ENCODE measurements around the gene KIAA0319L.

Gene KIAA0319L

DNA sequence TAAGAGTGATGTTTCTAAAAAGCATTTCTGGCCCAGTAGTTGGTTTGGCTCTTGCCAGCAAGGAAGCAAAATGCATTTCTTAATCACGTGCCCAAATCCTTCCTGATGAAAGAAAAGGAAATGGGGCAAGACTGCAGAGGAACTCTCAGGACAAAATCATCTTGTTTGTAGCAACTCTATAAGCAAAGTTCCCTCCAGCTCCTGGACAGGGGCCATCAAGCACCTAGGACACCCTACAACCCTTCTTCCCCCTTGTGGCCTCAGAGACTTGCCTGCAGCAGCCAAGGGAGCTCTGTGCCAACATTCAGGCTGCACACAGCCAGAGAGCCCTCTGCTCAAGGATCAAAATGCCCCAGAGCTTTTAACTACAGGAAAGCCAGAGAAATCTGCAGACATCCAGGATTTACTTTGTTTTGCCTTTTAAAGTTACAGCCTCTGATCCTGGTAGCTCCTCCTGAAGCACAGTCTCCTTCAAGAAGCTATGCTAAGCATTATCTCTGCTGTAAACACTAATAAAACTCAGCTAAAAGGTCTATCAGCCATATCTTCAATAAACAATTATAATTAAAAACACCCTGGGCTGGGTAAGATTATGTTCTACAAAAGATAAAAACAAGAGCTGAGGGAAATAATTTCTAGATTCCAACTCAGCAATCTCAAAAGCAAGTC is 105.0 kb downstream of the KIAA0319L start:
- Histone ChIP-seq H2AFZ (ENCODE audit: low read depth, low read length) (no peak overlapping the region), H4K20me1 (ENCODE audit: insufficient read depth, low read length) (no peaks in the 10 kb centered on the region), H3K4me2 (ENCODE audit: insufficient read depth, low read length) (no peak overlapping the region), H3K4me3 (ENCODE audit: low read depth in 1 of 2, low read length in 2 of 2) (no peak overlapping the region), H3K27me3 (ENCODE audit: insufficient read depth, low read length, poor library complexity) (no peaks in the 10 kb centered on the region), H3K9ac (ENCODE audit: low read depth, low read length) (no peak overlapping the region), H3K27ac (ENCODE audit: low read length) (no peak overlapping the region), H3K36me3 (ENCODE audit: insufficient read depth, low read length) (peaks cover 53% of the 10 kb centered on the region), H3K4me1 (ENCODE audit: insufficient read depth, low read length) (no peaks in the 10 kb centered on the region), H3K9me3 (ENCODE audit: insufficient read depth, low read length, severe bottlenecking) (no peaks in the 10 kb centered on the region), H3K79me2 (ENCODE audit: insufficient read depth, low read length) (no peaks in the 10 kb centered on the region)
- TF ChIP-seq EZH2 (IDR thresholded peaks at IDR 0.05; ENCODE audit: borderline replicate concordance, low read depth, low read length, severe bottlenecking): no peak
- TF ChIP-seq, protein P1, sequence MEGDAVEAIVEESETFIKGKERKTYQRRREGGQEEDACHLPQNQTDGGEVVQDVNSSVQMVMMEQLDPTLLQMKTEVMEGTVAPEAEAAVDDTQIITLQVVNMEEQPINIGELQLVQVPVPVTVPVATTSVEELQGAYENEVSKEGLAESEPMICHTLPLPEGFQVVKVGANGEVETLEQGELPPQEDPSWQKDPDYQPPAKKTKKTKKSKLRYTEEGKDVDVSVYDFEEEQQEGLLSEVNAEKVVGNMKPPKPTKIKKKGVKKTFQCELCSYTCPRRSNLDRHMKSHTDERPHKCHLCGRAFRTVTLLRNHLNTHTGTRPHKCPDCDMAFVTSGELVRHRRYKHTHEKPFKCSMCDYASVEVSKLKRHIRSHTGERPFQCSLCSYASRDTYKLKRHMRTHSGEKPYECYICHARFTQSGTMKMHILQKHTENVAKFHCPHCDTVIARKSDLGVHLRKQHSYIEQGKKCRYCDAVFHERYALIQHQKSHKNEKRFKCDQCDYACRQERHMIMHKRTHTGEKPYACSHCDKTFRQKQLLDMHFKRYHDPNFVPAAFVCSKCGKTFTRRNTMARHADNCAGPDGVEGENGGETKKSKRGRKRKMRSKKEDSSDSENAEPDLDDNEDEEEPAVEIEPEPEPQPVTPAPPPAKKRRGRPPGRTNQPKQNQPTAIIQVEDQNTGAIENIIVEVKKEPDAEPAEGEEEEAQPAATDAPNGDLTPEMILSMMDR (IDR thresholded peaks at IDR 0.05; ENCODE audit: borderline replicate concordance, extremely low read depth, low read length, poor library complexity, severe bottlenecking): no peak
- ATAC-seq (ENCODE audit: insufficient read depth, low read depth): no peak
- no peak for DNase-seq

DNA sequence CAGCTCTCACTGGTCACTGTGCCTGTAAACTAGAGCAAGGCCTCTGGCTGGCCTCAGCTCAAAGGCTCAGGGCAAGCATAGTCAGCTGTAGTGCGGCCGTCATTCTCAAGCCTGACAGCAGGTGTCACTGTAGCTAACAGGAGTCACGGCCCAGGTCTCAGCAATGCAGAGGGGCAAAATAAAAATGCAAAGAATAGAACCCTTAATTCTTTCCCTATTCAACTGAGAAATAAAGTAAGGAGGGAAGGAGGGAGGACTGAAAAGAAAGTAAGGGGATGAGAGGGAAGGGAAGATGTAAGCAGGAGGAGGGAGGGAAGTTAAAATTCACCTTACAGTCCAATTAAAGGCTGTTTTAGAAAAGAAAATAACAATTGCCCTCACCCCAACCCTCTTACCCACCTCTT is 106.1 kb downstream of the KIAA0319L start:
- no peaks in the 10 kb centered on the region for H3K4me1 ChIP-seq (ENCODE audit: insufficient read depth, low read length)
- no peaks in the 10 kb centered on the region for H4K20me1 ChIP-seq (ENCODE audit: insufficient read depth, low read length)
- TF ChIP-seq EZH2 (IDR thresholded peaks at IDR 0.05; ENCODE audit: borderline replicate concordance, low read depth, low read length, severe bottlenecking): no peak
- TF ChIP-seq, protein P1 (IDR thresholded peaks at IDR 0.05; ENCODE audit: borderline replicate concordance, extremely low read depth, low read length, poor library complexity, severe bottlenecking): peak; percentile 96
- no peak overlapping the region for H3K27ac ChIP-seq (ENCODE audit: low read length)
- H3K27me3 ChIP-seq (ENCODE audit: insufficient read depth, low read length, poor library complexity): no peaks in the 10 kb centered on the region
- no peak overlapping the region for H3K9ac ChIP-seq (ENCODE audit: low read depth, low read length)
- no peaks in the 10 kb centered on the region for H3K9me3 ChIP-seq (ENCODE audit: insufficient read depth, low read length, severe bottlenecking)
- H3K36me3 ChIP-seq (ENCODE audit: insufficient read depth, low read length): peaks cover 53% of the 10 kb centered on the region
- H2AFZ ChIP-seq (ENCODE audit: low read depth, low read length): no peak overlapping the region
- no peak overlapping the region for H3K4me3 ChIP-seq (ENCODE audit: low read depth in 1 of 2, low read length in 2 of 2)
- ATAC-seq (ENCODE audit: insufficient read depth, low read depth) (peak; percentile 98), DNase-seq (peak; percentile 78)
- H3K79me2 ChIP-seq (ENCODE audit: insufficient read depth, low read length): no peaks in the 10 kb centered on the region
- no peak overlapping the region for H3K4me2 ChIP-seq (ENCODE audit: insufficient read depth, low read length)

DNA sequence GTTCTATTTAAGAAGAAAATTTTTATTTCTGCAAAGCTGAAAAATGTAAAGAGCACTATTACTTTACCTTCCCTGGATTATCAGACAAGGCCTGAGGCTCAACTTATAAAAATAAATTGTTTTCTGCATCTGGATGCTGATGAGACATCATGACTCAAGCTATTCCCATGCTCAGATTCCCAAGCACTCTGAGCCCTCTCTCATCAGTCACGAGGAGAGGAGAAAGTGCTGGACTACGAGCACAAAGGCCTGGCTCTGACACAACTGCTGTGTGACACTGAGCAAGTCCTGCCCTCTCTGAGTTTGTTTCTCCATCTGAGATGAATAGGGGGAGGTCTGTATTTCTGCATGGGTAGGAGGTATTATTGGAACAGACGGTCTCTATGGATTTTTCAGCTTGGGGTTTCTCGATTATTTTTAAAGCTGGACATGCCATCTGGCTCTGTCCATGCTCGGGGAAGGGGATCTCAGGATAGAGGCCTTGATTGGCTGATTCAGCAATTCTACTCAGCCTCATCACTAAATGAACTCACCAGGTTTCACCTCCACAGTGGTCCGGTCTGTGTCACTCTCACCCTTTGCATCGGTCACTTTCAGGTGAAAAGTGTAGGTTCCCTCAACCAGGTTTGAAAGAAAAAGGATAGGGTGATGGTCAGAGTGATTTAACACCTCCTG is 107.7 kb downstream of the KIAA0319L start:
- no peaks in the 10 kb centered on the region for H3K4me1 ChIP-seq (ENCODE audit: insufficient read depth, low read length)

More for the DNA sequence above, 107.7 kb downstream of the KIAA0319L start:
- H3K79me2 ChIP-seq (ENCODE audit: insufficient read depth, low read length): no peaks in the 10 kb centered on the region
- H2AFZ ChIP-seq (ENCODE audit: low read depth, low read length): no peak overlapping the region
- no peak overlapping the region for H3K4me2 ChIP-seq (ENCODE audit: insufficient read depth, low read length)
- no peak overlapping the region for H3K27ac ChIP-seq (ENCODE audit: low read length)
- no peaks in the 10 kb centered on the region for H3K9me3 ChIP-seq (ENCODE audit: insufficient read depth, low read length, severe bottlenecking)
- DNase-seq: no peak
- no peak for TF ChIP-seq EZH2 (IDR thresholded peaks at IDR 0.05; ENCODE audit: borderline replicate concordance, low read depth, low read length, severe bottlenecking)
- TF ChIP-seq, protein P1 (IDR thresholded peaks at IDR 0.05; ENCODE audit: borderline replicate concordance, extremely low read depth, low read length, poor library complexity, severe bottlenecking): peak; percentile 2
- H4K20me1 ChIP-seq (ENCODE audit: insufficient read depth, low read length): no peaks in the 10 kb centered on the region
- no peak overlapping the region for H3K4me3 ChIP-seq (ENCODE audit: low read depth in 1 of 2, low read length in 2 of 2)
- ATAC-seq (ENCODE audit: insufficient read depth, low read depth): no peak
- H3K36me3 ChIP-seq (ENCODE audit: insufficient read depth, low read length): peaks cover 58% of the 10 kb centered on the region
- no peaks in the 10 kb centered on the region for H3K27me3 ChIP-seq (ENCODE audit: insufficient read depth, low read length, poor library complexity)
- no peak overlapping the region for H3K9ac ChIP-seq (ENCODE audit: low read depth, low read length)
